Type B pancreatic cell (in vitro differentiated cells): ENCODE results near the gene SHROOM3. TPM values are rescaled to one million over a fixed set of nuclear protein-coding genes. Genes with fewer than 3 reads are reported as not detected.
A peak's percentile ranks its signal among the peaks of the same experiment; 100 is the strongest.

Experiments used
- DNase-seq: peaks from one replicate; pipeline ENCODE4 v3.0.0; 2021; ENCODE audit warnings: mixed read lengths; ENCODE audit not compliant: unreplicated experiment; ENCODE audit errors: extremely low spot score
- H3K27ac Mint-ChIP-seq: 2 replicates; pipeline ENCODE4 v1.8.0; 2021; ENCODE audit warnings: mild to moderate bottlenecking, mixed read lengths
- H3K27me3 Mint-ChIP-seq: 2 replicates; pipeline ENCODE4 v1.8.0; 2021; ENCODE audit warnings: mixed read lengths
- H3K36me3 Mint-ChIP-seq: 2 replicates; pipeline ENCODE4 v1.8.0; 2021; ENCODE audit warnings: mixed read lengths
- H3K4me1 Mint-ChIP-seq: one replicate; pipeline ENCODE4 v1.8.0; 2021; ENCODE audit warnings: mixed read lengths; ENCODE audit not compliant: unreplicated experiment
- H3K4me3 Mint-ChIP-seq: 2 replicates; pipeline ENCODE4 v1.8.0; 2021; ENCODE audit warnings: mild to moderate bottlenecking, mixed read lengths
- H3K9me3 Mint-ChIP-seq: 2 replicates; pipeline ENCODE4 v1.8.0; 2021; ENCODE audit warnings: mixed read lengths
- total RNA-seq: library from RNA; stranded (reverse); gene quantifications from 2 replicates; pipeline ENCODE4 v1.2.1, GENCODE V29; 2021; ENCODE audit warnings: low replicate concordance
- TF ChIP-seq, protein P1 (sequence below): fragments of 200-600 bp; sonication (generic); conservative IDR thresholded peaks from 2 replicates; pipeline ENCODE4 v1.5.0; 2021; ENCODE audit warnings: antibody characterized with exemption, mild to moderate bottlenecking

The SHROOM3 gene
- total RNA-seq, 1 donor from 2014 or later, result 38.6 TPM

DNA sequence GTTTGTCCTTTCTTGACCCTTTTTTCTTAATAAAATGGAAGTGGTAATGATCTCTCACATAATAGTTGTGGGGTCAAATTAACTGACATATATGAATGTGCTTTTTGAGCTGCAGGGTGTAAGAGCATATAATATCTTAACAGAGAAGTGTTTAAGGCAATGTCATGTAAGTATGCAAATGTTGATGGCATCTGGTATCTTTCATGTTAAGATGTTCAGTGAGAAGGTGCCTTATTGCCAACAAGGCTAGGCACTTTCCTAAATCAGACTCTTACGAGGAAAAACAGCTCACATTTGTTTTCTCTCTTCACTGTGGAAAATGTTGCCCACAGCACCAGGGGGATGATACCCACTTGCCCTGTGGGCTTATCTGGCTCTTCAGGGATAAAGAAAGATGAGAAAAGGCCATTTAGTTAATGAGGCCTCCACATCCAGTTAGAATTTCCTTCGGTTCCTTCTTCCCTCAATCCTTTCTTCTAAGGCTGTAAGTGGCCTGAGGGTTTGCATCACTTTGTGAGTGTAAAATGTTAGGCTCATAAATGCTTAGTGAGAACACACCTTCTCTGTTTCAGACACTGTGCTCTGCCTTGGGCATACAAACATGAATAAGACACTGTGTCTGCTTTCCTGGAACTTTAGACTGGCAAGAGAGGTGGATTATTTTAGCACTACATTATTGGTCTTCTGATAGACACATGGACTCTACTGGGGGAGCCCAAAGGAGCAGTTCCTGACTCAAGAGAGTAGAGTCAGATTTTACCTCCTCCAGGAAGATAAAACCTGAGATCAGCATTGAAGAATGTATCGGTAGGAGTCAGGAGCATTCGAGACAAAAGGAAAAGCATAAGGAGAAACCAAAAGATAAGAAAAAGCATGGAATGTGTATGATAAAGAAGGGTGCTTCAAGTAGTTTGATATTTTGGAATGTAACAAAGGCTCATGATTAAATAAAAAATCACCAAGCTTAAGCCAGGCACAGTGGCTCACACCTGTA, 327.4 kb downstream of the SHROOM3 start:
- TF ChIP-seq, protein P1, sequence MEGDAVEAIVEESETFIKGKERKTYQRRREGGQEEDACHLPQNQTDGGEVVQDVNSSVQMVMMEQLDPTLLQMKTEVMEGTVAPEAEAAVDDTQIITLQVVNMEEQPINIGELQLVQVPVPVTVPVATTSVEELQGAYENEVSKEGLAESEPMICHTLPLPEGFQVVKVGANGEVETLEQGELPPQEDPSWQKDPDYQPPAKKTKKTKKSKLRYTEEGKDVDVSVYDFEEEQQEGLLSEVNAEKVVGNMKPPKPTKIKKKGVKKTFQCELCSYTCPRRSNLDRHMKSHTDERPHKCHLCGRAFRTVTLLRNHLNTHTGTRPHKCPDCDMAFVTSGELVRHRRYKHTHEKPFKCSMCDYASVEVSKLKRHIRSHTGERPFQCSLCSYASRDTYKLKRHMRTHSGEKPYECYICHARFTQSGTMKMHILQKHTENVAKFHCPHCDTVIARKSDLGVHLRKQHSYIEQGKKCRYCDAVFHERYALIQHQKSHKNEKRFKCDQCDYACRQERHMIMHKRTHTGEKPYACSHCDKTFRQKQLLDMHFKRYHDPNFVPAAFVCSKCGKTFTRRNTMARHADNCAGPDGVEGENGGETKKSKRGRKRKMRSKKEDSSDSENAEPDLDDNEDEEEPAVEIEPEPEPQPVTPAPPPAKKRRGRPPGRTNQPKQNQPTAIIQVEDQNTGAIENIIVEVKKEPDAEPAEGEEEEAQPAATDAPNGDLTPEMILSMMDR, result no peak
- H3K9me3 Mint-ChIP-seq, result no peaks in the 10 kb centered on the region
- no peaks in the 10 kb centered on the region for H3K27me3 Mint-ChIP-seq
- no peak overlapping the region for H3K27ac Mint-ChIP-seq
- peaks cover 29% of the 10 kb centered on the region for H3K4me1 Mint-ChIP-seq
- no peak overlapping the region for H3K4me3 Mint-ChIP-seq
- peaks cover 29% of the 10 kb centered on the region for H3K36me3 Mint-ChIP-seq
- no peak for DNase-seq

DNA sequence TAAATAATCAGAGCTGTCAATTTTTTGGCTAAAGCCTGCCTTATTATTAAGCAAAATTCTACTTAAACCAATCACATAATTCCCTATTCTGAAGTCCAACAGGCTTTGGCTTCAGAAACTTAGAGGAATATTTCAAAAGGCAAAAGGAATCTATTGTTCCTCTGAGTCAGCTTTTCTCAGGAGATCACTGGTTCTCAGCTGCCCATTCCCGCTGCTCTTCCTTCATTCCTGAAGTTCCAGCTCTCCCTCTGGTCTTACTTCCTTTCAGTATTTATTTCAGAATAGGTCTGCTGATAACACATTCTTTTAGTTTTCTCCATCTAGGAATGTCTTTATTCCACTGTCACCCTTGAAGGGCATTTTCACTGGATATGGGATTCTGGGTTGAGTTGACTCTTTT, 329.2 kb downstream of the SHROOM3 start:
- Mint-ChIP-seq H3K4me1 (peaks cover 33% of the 10 kb centered on the region), H3K27ac (peak overlapping the region; percentile 6), H3K4me3 (no peak overlapping the region), H3K9me3 (no peaks in the 10 kb centered on the region), H3K27me3 (no peaks in the 10 kb centered on the region), H3K36me3 (peaks cover 30% of the 10 kb centered on the region)
- DNase-seq, result no peak
- TF ChIP-seq, protein P1, result no peak

DNA sequence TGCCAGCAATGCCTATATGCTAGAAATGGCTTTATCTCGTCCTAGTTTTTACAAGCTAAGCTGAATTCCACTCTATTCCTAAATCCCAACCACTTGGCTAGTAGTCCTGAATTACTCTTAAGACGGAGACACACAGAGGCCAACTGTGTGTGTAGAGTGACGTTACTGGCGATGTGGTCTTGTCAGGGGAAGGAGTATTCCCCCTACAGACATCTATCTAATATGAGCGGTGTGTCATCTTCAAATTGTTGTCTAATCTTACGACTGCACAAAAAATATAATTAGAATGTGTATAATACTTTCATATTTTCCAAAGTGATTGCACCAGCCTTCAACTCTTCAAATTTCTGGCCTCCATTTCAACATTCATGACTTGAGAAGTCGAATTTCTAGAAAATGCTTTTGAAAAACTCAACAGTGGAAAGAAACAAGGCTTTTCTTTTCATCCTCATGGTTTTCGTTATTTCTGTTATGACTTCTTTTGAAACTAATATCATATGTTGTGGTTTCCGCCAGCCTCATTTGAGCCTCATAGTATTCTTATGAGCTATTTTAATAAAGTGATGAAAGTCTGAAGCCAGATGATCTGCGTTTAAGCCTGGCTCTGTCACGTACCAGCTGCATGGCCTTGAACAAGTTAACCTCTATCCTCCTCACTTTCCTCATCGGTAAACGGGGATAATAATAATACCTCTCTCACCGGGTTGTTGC, 330.6 kb downstream of the SHROOM3 start:
- Mint-ChIP-seq H3K9me3 (no peaks in the 10 kb centered on the region), H3K27me3 (no peaks in the 10 kb centered on the region), H3K4me1 (peaks cover 28% of the 10 kb centered on the region), H3K4me3 (no peak overlapping the region), H3K27ac (no peak overlapping the region), H3K36me3 (peaks cover 31% of the 10 kb centered on the region)
- no peak for DNase-seq
- TF ChIP-seq, protein P1, result no peak

DNA sequence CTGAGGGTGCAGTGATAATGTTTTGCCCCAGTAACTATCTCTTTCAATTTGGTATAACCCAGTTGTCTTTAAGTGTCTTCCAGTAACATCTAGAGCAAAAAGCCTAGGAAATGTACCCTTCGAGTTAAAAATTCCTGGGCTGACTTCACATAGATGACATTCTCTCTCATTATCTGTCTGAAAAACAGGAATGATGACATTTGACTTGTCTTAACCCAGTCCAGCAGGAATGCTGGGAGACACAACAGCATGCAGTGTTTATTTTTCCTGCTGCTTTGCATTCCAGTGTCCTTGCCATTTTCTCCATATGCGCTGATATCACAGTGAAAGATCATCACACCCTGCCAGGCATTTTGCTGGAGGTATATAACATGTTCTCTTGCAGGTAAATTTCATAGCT, 333.0 kb downstream of the SHROOM3 start:
- no peak overlapping the region for H3K4me3 Mint-ChIP-seq
- H3K36me3 Mint-ChIP-seq, result peaks cover 36% of the 10 kb centered on the region
- H3K27me3 Mint-ChIP-seq, result no peaks in the 10 kb centered on the region
- H3K9me3 Mint-ChIP-seq, result no peaks in the 10 kb centered on the region
- peaks cover 25% of the 10 kb centered on the region for H3K4me1 Mint-ChIP-seq
- DNase-seq, result no peak
- TF ChIP-seq, protein P1, result no peak
- H3K27ac Mint-ChIP-seq, result no peak overlapping the region

DNA sequence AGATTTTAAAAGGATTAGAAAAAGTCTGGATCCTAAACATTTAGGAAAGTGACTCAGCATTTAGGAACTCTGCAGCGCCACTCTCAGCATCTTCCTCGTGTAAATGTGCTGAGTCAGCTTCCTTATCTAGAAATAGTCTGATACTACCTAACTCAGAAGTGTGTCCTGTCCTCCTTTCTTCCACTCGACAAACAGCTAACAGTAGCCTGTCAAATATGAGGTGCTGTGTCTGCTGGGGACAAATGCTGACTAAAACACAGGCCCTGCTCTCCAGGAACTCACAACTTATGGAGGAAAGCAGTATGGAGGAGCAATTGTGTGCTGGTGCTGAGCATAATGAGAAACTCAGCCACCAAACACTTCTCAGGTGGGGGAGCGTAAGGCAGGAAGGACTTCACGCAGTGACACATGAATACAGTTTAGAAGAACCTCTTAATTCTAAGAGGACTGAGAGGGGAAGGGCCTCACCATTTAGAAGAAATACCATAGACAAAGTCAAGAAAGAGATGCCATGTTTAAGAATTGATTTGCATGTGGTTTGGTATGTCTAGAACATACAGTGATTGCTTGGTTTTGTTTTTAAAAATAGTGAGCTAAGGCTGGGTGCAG, 337.6 kb downstream of the SHROOM3 start:
- Mint-ChIP-seq H3K4me3 (no peak overlapping the region), H3K9me3 (peaks cover 5% of the 10 kb centered on the region), H3K27ac (peak overlapping the region; percentile 64), H3K4me1 (peaks cover 24% of the 10 kb centered on the region), H3K36me3 (peaks cover 58% of the 10 kb centered on the region), H3K27me3 (no peaks in the 10 kb centered on the region)
- TF ChIP-seq, protein P1, result no peak
- DNase-seq, result no peak
